Activated T-helper 2 cell treated with anti-CD3 and anti-CD28 coated beads, Interferon-gamma antibody, Interleukin-2, Interleukin-4, amounts not matched to agents 10 μg/mL and 5 μg/mL and 100 μg/mL, durations not matched to agents 14 hours and 24 hours and 36 hours (primary cell): ENCODE measurements around the gene CCDC124. TPM values are rescaled to one million over a fixed set of nuclear protein-coding genes. Genes with fewer than 3 reads are reported as not detected.

Source experiments
- DNase-seq: peaks from one replicate; pipeline ENCODE4 v3.0.0; 2021; ENCODE audit warnings: low spot score
- H3K27ac Mint-ChIP-seq: one replicate; pipeline ENCODE4 v1.8.0; 2021; ENCODE audit warnings: mixed read lengths
- H3K27me3 Mint-ChIP-seq: one replicate; pipeline ENCODE4 v1.8.0; 2021; ENCODE audit warnings: low read depth, mixed read lengths
- H3K36me3 Mint-ChIP-seq: one replicate; pipeline ENCODE4 v1.8.0; 2021; ENCODE audit warnings: low read depth, mixed read lengths
- H3K4me1 Mint-ChIP-seq: one replicate; pipeline ENCODE4 v1.8.0; 2021; ENCODE audit warnings: low read depth, mixed read lengths
- H3K4me3 Mint-ChIP-seq: one replicate; pipeline ENCODE4 v1.8.0; 2021; ENCODE audit warnings: low read depth, mild to moderate bottlenecking, moderate library complexity, mixed read lengths
- H3K9me3 Mint-ChIP-seq: one replicate; pipeline ENCODE4 v1.8.0; 2021; ENCODE audit warnings: mixed read lengths
- intact Hi-C: fragments of 100-400 bp; cut with micrococcal nuclease; formaldehyde crosslinking; loops from one replicate; pipeline ENCODE4 v1.15.1; 2023
- total RNA-seq: library from RNA; stranded (reverse); gene quantifications from 2 replicates; pipeline ENCODE4 v1.2.3, GENCODE V29; 2022

CCDC124 gene
- total RNA-seq, 1 donor from 2014 or later: 123 TPM

DNA sequence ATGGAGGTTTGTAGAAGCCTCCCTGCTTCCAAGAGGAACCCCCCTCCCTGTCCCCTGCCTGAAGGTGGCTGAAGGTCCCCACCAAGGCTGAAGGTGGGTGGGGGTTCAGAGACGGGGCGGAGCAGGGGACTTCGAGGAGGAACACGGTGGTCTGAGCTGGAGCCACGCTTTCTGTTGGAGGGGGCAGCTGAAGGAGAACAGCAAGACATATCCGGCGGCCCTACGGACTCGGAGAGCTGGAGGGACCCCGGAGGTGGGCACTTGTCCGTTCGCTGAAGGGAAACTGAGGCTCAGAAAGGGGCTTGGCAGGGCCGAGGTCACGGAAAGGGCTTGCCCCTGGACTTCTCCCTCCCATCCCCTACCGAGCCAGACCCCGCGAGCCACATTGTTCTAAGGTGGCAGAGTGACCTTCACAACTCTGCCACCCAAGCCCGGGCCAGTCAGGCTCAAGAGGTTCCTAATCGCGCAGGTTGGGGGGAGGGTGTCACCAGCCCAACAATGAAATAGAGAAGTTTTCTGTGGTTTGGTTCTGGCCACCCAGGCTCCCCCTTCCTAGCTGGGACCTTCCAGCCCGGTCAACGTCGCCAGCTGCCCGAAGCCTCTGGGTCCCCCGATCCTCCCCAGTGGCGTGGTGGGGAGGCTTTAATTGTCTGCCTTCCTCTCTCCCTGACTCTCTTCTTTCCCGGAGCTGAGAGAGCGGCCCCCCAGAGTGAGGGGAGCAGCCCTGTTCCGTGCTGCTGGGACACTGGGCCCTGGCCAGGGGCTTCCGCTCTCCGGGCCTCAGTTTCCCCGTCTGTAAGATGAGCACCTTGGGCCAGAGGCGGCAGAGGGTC is 18.6 kb downstream of the CCDC124 start:
- H3K4me3 Mint-ChIP-seq: no peak overlapping the region
- DNase-seq: no peak
- H3K36me3 Mint-ChIP-seq: no peaks in the 10 kb centered on the region
- peaks cover 29% of the 10 kb centered on the region for H3K4me1 Mint-ChIP-seq
- no peaks in the 10 kb centered on the region for H3K9me3 Mint-ChIP-seq
- no peak overlapping the region for H3K27ac Mint-ChIP-seq
- intact Hi-C loops: no loop called here
- H3K27me3 Mint-ChIP-seq: peaks cover 49% of the 10 kb centered on the region

DNA sequence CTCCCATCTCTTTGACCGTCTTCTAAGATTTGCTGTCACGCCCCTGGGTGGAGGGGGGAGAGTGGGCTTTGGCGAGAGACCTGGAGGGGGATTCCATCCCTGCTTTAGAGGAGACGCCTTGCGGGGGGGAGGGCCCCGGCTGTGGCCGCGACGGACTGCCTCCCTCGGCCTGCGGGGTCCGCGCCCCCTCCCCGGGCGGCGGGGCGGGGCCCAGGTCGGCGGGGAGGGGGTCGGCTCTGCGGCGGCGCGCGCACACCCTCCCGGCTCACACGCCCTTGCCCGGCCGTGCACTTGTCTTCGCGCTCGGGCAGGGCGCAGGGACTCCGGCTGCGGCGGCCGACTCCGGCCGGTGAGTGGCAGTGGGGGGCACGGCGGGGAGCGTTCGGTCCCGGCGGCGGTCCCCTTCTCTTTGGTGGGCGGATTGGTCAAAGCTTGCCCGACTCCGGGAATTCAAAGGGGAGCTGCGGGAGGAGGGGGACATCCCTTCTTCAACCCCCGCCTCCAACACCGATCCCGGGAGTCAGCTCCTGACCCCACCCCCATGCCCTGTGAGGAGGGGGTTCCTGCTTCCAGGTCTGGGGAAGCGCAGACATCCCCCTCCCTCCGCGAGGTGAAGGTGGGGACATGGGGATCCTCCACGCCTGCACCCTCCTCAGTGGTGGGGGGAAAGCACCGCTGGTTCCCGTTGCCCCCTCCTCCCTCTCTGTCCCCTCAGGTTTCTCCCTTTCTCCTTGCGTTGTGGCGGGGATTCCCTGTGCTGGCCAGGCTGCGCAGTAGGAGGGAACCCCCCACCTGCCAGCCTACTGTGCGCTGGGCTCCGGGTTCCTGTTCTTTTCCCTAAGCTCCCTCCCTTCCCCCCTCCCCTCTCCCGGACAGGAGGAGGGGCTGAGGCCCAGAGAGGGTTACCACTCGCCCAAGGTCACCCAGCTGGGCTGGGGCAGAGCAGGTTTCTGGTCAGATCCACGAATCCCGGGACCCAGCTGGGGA is 19.5 kb downstream of the CCDC124 start:
- DNase-seq: no peak
- H3K4me3 Mint-ChIP-seq: no peak overlapping the region

DNA sequence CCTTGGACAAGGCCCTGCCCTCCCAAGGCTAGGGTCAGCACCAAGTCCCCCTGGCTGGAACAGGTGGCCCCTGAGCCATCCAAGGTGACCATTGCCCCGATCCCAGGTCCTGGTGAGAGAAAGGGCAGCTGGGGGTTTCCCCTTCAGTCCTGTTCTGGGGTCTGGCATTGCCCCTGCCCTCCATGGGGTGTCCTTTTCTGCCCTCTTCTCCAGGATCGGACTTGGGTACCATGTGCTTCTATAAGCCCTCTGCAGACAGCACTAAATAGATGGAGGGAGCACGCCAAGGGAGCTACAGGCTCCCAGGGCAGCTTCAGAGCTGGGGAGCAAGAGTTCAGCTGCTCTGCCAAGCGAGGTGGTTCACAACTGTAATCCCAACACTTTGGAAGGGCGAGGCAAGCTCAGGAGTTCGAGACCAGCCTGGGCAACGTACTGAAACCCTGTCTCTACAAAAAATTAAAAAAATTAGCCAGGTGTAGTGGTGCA is 20.5 kb downstream of the CCDC124 start:
- no peak overlapping the region for H3K4me3 Mint-ChIP-seq
- intact Hi-C loops: no loop called here
- peaks cover 64% of the 10 kb centered on the region for H3K27me3 Mint-ChIP-seq
- DNase-seq: no peak
- no peak overlapping the region for H3K27ac Mint-ChIP-seq
- H3K9me3 Mint-ChIP-seq: no peaks in the 10 kb centered on the region
- H3K4me1 Mint-ChIP-seq: peaks cover 22% of the 10 kb centered on the region
- no peaks in the 10 kb centered on the region for H3K36me3 Mint-ChIP-seq

More for the DNA sequence above, 19.5 kb downstream of the CCDC124 start:
- Mint-ChIP-seq H3K9me3 (no peaks in the 10 kb centered on the region), H3K4me1 (peaks cover 25% of the 10 kb centered on the region), H3K27ac (no peak overlapping the region), H3K36me3 (no peaks in the 10 kb centered on the region), H3K27me3 (peaks cover 56% of the 10 kb centered on the region)
- intact Hi-C loops: no loop called here

DNA sequence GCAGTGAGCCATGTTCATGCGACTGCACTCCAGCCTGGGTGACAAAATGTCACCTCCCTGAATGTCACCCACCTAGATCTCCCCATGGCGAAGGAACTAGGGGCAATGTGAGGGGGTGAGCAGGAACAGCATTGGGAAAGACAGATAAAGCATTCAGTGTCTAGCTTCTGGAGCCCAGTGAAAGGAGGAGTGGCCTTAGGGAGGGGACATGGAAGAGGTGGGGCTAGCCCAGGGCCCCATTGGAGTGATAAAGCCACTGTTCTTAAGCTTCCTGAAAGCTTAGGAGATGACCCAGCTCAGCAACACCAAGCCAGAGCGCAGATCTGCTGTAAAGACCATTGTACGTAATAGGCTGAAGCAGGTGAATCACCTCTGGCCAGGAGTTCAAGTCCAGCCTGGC is 21.1 kb downstream of the CCDC124 start:
- intact Hi-C loops: no loop called here
- Mint-ChIP-seq H3K4me1 (peaks cover 19% of the 10 kb centered on the region), H3K4me3 (no peak overlapping the region), H3K9me3 (no peaks in the 10 kb centered on the region), H3K36me3 (no peaks in the 10 kb centered on the region), H3K27ac (no peak overlapping the region), H3K27me3 (peaks cover 63% of the 10 kb centered on the region)
- no peak for DNase-seq

DNA sequence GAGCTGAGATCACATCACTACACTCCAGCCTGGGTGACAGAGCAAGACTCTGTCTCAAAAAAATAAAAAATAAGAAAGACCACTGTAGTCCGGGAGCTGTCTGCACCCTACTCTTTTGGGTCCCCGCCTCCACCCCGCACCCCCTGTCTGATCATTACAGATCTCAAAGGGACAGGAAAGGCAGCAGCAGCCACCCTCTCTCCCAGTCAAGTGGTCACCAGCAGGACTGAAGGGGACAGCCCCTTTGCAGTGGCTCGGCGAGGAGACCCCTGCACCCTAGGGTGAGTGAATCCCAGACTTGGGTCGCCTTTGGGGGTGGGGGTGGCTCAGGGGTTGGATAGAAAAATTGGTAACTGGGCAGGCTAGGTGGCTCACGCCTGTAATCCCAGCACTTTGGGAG is 21.6 kb downstream of the CCDC124 start:
- Mint-ChIP-seq H3K4me1 (peaks cover 16% of the 10 kb centered on the region), H3K27me3 (peaks cover 58% of the 10 kb centered on the region), H3K27ac (no peak overlapping the region), H3K9me3 (no peaks in the 10 kb centered on the region), H3K36me3 (no peaks in the 10 kb centered on the region), H3K4me3 (no peak overlapping the region)
- intact Hi-C loops: no loop called here
- no peak for DNase-seq

DNA sequence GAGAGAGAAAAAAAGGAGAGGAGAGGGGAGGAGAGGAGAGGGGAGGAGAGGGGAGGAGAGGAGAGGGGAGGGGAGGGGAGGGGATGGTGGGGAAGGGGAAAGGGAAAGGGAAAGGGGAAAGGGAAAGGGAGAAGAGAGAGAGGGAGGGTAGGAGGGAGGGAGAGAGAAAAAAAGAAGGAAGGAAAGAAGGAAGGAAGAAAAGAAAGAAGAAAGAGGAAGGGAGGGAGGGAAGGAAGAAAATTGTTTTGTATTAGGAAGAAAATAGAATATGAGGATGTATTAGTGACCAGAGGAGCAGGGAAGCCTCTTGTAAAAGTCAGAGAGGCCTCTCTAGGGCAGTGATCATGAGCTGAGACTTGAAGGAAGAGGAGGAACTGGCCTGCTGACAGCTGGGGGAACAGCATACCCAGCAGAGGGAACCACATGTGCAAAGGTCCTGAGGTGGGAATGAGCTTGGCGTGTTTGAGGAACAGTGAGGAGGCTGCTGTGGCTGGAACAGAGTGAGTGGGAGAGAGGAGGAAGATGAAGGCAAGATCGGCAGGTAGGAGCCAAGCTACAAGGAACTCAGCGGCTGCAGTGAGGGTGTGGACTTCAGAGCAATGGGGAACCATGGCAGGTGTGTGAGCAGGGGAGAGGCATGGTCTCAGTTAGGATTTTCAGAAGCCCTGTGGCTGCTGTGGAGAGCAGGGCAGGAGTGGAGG is 24.5 kb downstream of the CCDC124 start:
- Mint-ChIP-seq H3K4me3 (no peak overlapping the region), H3K9me3 (no peaks in the 10 kb centered on the region), H3K27me3 (peaks cover 38% of the 10 kb centered on the region), H3K4me1 (no peaks in the 10 kb centered on the region), H3K36me3 (no peaks in the 10 kb centered on the region), H3K27ac (no peak overlapping the region)
- intact Hi-C loops: no loop called here
- no peak for DNase-seq

DNA sequence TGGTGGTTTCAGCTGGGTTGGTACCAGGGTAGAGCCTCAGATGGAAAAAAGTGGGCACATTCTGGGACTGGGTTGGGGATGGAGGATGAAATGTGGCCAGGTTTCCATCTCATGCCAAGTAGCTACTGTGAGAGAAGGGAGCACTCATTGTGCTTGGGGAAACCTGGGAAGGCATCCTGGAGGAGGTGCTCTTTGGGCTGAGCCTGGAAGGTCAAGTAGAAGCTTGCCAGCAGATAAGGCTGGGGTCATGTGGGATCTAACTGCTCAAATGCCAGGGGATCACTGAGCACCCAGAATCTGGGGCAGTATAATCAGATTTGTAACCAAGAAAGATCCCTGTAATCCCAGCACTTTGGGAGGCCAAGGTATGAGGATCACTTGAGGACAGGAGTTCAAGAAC is 25.1 kb downstream of the CCDC124 start:
- Mint-ChIP-seq H3K9me3 (no peaks in the 10 kb centered on the region), H3K4me3 (no peak overlapping the region), H3K4me1 (no peaks in the 10 kb centered on the region), H3K27ac (no peak overlapping the region), H3K36me3 (no peaks in the 10 kb centered on the region), H3K27me3 (peaks cover 33% of the 10 kb centered on the region)
- DNase-seq: no peak
- intact Hi-C loops: no loop called here

DNA sequence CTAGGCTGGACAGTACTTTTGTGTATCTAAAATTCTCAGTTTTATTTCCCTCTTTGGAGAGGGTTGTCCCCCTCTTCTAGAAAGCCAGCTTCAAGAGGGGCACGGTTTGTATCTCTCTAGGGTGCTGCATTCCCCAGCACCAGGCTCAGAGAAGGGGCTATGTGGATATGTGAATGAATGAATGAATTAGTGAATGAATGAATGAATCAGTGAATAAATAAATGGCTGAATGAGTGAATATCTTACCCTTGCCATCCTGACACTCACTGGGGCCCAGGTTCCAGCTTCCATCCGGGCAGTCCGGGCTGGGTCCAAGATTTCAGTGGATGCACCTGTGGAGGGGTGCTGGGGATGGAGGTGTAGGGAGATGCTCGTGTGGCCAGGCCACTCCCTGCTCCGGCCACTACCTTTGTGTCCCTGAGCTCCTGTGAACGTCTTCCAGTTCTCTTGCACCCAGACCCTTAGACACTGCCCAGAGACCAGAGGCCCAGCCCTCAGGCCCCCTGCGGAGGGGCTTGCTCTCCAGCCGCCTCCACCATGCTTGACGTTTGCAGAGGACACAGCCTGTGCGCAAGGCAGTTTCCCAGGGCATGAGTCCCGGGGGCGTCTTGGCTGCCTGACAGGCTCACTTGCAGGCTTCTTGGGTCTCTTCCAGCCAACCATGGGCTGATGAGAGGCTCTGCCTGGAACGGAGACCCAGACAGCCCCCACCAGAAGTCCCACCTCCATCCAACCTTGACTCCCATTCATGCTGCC is 31.3 kb downstream of the CCDC124 start:
- Mint-ChIP-seq H3K27ac (no peak overlapping the region), H3K36me3 (no peaks in the 10 kb centered on the region), H3K9me3 (no peaks in the 10 kb centered on the region), H3K4me3 (no peak overlapping the region), H3K4me1 (no peaks in the 10 kb centered on the region), H3K27me3 (peaks cover 36% of the 10 kb centered on the region)
- no peak for DNase-seq
- intact Hi-C loops: no loop called here

DNA sequence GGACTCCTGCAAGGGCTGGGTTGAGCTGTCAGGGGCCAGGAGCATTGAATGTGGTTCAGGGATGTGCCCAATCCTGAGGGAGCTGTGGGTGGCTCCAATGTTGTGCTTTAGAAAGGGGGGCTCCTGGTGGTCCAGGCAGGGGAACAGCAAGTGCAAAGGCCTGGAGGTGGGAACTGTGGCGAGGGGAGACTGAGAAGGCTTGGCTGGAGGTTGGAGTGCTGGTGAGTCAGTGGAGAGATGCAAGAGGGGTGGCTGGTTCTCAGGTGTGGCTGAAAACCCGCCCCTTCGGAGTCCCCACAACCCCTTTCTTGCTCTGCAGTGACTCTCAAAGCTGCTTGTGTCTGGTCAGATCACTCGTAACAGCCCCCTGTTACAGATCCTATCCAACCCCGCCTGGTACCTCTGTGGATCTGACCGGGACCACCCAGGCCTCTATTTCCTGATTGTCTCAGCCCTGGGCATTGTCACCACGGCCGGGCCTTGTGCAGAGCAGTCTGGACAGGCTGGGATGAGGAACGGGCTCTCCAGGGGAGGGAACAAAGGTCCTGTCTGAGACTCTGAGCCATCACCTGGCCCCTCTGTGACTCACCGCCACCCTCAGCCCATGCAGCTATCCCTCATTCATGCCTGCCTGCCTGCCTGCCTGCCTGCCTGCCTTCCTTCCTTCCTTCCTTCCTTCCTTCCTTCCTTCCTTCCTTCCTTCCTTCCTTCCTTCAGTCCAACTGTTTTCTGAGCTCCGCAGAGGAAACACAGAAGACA is 32.7 kb downstream of the CCDC124 start:
- no peak for DNase-seq
- H3K4me3 Mint-ChIP-seq: no peak overlapping the region
- intact Hi-C loops: no loop called here
- H3K27me3 Mint-ChIP-seq: peaks cover 36% of the 10 kb centered on the region
- H3K4me1 Mint-ChIP-seq: no peaks in the 10 kb centered on the region
- no peaks in the 10 kb centered on the region for H3K9me3 Mint-ChIP-seq
- H3K36me3 Mint-ChIP-seq: no peaks in the 10 kb centered on the region
- H3K27ac Mint-ChIP-seq: no peak overlapping the region

DNA sequence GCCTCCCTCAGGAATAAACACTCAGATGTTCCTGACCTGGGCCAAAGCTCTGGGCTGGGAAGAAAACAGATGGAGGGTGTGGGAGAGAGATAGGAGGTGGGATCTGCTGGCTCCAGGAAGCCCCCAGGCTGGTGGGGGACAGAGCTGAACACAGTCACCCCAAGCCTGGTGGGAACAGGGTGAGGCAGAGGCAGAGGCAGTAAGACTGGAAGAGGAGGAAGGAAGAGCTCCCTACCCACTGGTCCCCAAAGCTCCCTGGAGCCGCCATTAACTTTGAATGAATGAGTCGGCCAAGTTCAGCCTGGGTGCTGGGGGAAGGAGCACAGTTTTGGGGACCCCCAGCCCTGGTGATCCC is 33.3 kb downstream of the CCDC124 start:
- no peaks in the 10 kb centered on the region for H3K36me3 Mint-ChIP-seq
- H3K27ac Mint-ChIP-seq: no peak overlapping the region
- no peak overlapping the region for H3K4me3 Mint-ChIP-seq
- intact Hi-C loops: no loop called here
- DNase-seq: no peak
- no peaks in the 10 kb centered on the region for H3K9me3 Mint-ChIP-seq
- peaks cover 36% of the 10 kb centered on the region for H3K27me3 Mint-ChIP-seq
- no peaks in the 10 kb centered on the region for H3K4me1 Mint-ChIP-seq

DNA sequence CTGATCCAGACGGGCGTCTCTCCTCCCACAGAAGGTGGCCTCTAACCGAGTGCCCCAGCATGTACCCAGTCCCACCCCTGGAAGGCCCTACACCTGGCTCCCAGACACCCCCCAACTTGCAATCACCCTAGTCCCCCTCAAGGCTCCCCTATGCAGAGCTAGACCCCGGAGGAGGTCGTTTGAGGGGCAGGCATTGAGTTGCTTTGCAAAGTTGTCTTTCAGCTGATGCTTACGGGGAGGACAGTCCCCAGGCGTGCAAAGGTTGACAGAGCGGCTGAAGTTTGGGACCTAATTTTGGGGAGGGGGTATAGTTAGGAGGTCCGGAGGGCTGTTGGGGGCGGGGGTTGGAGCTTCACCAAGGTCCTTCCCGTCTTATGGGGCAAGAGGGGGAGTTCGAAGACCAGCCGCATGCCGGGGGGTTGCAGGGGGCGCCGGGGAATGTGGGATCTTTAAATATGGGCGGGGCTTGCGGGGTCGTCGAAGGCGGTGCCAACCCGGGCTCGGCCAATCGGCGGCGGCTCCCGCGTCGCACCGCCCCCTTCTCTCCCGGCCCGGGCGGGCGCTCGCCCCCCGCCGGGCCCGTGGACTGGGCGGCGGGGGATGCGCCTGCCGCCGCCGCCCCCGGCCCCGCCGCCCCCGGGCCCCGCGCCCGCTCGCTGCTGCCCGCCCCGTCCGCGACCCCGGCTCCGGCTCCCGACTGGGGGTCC is 33.9 kb downstream of the CCDC124 start, which contains the start of gene KCNN1:
Gene KCNN1 (plus strand): TSS at position 558 of the 707 bp plus-strand sequence. CDS start 6,782 bp downstream, outside the sequence.
- Mint-ChIP-seq H3K9me3 (no peaks in the 10 kb centered on the region), H3K36me3 (no peaks in the 10 kb centered on the region), H3K4me1 (no peaks in the 10 kb centered on the region), H3K27me3 (peaks cover 36% of the 10 kb centered on the region), H3K4me3 (no peak within 1 kb of the TSS), H3K27ac (no peak within 1 kb of the TSS)
- no peak for DNase-seq
- intact Hi-C loops: no loop called here
